ENCODE results near the gene GSKIP.
"Not testable (repeated sequence)": the region's sequence is repeated elsewhere in the genome, so short reads cannot be mapped to it uniquely, and the experiment has no call there.

Gene GSKIP

GRCh38 chr14:96345669-96346068 is 17.7 kb upstream of the GSKIP start:
- no peak overlapping the region for H3K27ac ChIP-seq
- no peak for TF ChIP-seq CTCF (conservative IDR thresholded peaks at IDR 0.05)

DNA sequence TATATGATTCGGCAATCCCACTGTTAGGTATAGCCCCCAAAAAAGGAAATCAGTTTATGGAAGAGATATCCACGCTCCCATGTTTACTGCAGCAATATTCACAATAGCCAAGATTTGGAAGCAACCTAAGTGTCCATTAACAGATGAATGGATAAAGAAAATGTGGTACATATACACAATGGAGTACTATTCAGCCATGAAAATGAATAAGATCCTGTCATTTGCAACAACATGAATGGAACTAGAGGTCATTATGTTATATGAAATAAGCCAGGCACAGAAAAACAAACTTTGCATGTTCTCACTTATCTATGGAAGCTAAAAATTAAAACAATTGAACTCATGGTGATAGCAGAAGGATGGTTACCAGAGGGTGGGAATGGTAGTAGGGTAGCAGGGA is 15.4 kb upstream of the GSKIP start:
- H3K27ac ChIP-seq, result not testable (repeated sequence)

GRCh38 chr14:96349286-96350075 is 13.8 kb upstream of the GSKIP start:
- no peak for TF ChIP-seq CTCF (conservative IDR thresholded peaks at IDR 0.05)

GRCh38 chr14:96351986-96352385 is 11.3 kb upstream of the GSKIP start:
- TF ChIP-seq CTCF (conservative IDR thresholded peaks at IDR 0.05), result no peak
- no peak overlapping the region for H3K27ac ChIP-seq

More at GRCh38 chr14:96349286-96350075, 13.8 kb upstream of the GSKIP start:
- no peak overlapping the region for H3K27ac ChIP-seq

GRCh38 chr14:96352708-96353107 is 10.6 kb upstream of the GSKIP start:
- H3K27ac ChIP-seq, result no peak overlapping the region
- no peak for TF ChIP-seq CTCF (conservative IDR thresholded peaks at IDR 0.05)

GRCh38 chr14:96354246-96354645 is 9.1 kb upstream of the GSKIP start:
- no peak for TF ChIP-seq CTCF (conservative IDR thresholded peaks at IDR 0.05)
- no peak overlapping the region for H3K27ac ChIP-seq

- H3K27ac ChIP-seq, result no peak overlapping the region
- TF ChIP-seq CTCF (conservative IDR thresholded peaks at IDR 0.05), result no peak; the same call in 1 of the 2 replicates
Observed at GRCh38 chr14:96357216-96357615, 6.1 kb upstream of the GSKIP start.

DNA sequence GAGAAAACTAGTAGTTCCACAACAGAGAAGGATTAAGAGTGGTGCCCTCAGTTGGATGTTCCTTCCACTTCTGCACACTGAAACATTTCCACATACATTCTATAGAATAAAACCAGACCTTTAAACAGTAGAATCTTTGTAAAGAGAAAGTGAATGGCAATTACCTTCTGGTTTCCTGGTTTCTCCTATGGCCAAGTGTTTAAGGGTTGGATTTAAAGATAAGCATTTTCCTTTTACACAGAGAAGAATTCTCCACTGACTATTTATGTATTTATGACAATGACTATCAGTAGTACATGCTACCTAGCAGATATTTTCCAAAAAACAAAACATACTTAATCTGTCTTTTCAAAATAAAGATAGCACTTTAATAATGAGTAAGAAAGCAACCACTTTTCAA is 3.4 kb upstream of the GSKIP start:
- no peak overlapping the region; the same call in 1 of the 2 replicates for H3K27ac ChIP-seq
- no peak for TF ChIP-seq CTCF (conservative IDR thresholded peaks at IDR 0.05)
